ENCODE results near the gene GPNMB. TPM values are rescaled to one million over a fixed set of nuclear protein-coding genes. Genes with fewer than 3 reads are reported as not detected.

Gene GPNMB
- total and polyA plus RNA-seq, 10 of the 15 experiments (the other 5 are each of a cell fraction or from before 2014, with no cell fraction given): 5.9 to 22.3 (median 10.0) TPM

- TF ChIP-seq SMAD1 (IDR thresholded peaks at IDR 0.05; ENCODE audit: low read depth, partially characterized antibody): no peak
Measured at GRCh38 chr7:23254051-23254681, 7.6 kb downstream of the GPNMB start (continued).

DNA sequence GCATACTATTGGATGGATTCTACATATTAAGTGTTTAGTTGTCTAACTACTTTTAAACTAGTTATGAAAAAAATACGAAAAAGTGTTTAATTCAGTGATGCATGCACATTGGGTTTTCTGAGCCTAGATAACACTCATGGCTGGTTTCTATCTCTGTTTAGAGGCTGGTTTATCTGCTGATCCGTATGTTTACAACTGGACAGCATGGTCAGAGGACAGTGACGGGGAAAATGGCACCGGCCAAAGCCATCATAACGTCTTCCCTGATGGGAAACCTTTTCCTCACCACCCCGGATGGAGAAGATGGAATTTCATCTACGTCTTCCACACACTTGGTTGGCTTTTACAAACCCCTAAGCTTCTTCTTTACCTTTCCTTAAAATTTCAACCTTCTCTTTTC is 10.2 kb downstream of the GPNMB start:
- in situ Hi-C loops (cut with MboI) (no loop called here), intact Hi-C loops (cut with micrococcal nuclease; ENCODE audit: unreplicated experiment) (no loop called here)
- SMC1A ChIA-PET (ENCODE audit: uncharacterized antibody, unreplicated experiment): interaction anchor here (0.6 to 1.8 kb wide), 6 partner anchors 11 to 116 kb away, joined by 3 to 6 read pairs (median 3); no protein-coding TSS in a partner anchor
- 59% methylated on average over 7 of the region's 7 CpGs for WGBS (ENCODE audit: insufficient coverage, insufficient replicate concordance, low lambda C conversion rate, missing lambda C conversion rate)
- H3K4me2 ChIP-seq (ENCODE audit: control insufficient read depth, insufficient read depth): no peak overlapping the region
- no TSS peak for BruUV-seq (replicated peaks)
- CTCF ChIA-PET: interaction anchor here (1.6 to 9.5 kb wide), 3 partner anchors 15 to 72 kb away, joined by 7 to 68 read pairs (median 8); no protein-coding TSS in a partner anchor
- FAIRE-seq: no peak
- RAD21 ChIA-PET (ENCODE audit: unreplicated experiment): interaction anchor here (5.0 kb wide), 1 partner anchor 16 kb away, joined by 21 read pairs; no protein-coding TSS in a partner anchor
- H2AFZ ChIP-seq (ENCODE audit: control insufficient read depth, low read depth, low read length): no peak overlapping the region
- H3K79me2 ChIP-seq (ENCODE audit: control insufficient read depth, insufficient read depth, low read length): no peaks in the 10 kb centered on the region
- no peaks in the 10 kb centered on the region; the same call in 1 of the 3 replicates for H3K9me3 ChIP-seq (replicated peaks; ENCODE audit: control insufficient read depth, insufficient read depth, low read length)
- ATAC-seq: no peak
- H3K9ac ChIP-seq (ENCODE audit: control insufficient read depth, insufficient read depth, low read length): no peak overlapping the region
- no peaks in the 10 kb centered on the region for H4K20me1 ChIP-seq (ENCODE audit: control insufficient read depth, insufficient read depth)
- no peaks in the 10 kb centered on the region; a peak in 1 of 4 replicates for H3K27me3 ChIP-seq (replicated peaks in 1 of 2; ENCODE audit: control insufficient read depth in 2 of 2, insufficient read depth in 2 of 2, low read length in 1 of 2)
- DNase-seq (ENCODE audit: low read depth, low spot score): no peak
- POLR2A ChIA-PET: no interaction called here
- H3K27ac ChIP-seq (ENCODE audit: control insufficient read depth, insufficient read depth): no peak overlapping the region
- no peaks in the 10 kb centered on the region for H3K4me1 ChIP-seq (ENCODE audit: control insufficient read depth, insufficient read depth, low read length)
- no peak overlapping the region for H3K4me3 ChIP-seq
- no peaks in the 10 kb centered on the region for H3K36me3 ChIP-seq (ENCODE audit: control insufficient read depth in 2 of 2, insufficient read depth in 2 of 2, low read length in 1 of 2)
- no peak for TF ChIP-seq SMAD5 (IDR thresholded peaks at IDR 0.05; ENCODE audit: low read depth)
- TF ChIP-seq EGR1 (IDR thresholded peaks at IDR 0.05; ENCODE audit: borderline replicate concordance in 1 of 2, low read depth in 2 of 2, low read length in 2 of 2): no peak
- TF ChIP-seq, protein P1, sequence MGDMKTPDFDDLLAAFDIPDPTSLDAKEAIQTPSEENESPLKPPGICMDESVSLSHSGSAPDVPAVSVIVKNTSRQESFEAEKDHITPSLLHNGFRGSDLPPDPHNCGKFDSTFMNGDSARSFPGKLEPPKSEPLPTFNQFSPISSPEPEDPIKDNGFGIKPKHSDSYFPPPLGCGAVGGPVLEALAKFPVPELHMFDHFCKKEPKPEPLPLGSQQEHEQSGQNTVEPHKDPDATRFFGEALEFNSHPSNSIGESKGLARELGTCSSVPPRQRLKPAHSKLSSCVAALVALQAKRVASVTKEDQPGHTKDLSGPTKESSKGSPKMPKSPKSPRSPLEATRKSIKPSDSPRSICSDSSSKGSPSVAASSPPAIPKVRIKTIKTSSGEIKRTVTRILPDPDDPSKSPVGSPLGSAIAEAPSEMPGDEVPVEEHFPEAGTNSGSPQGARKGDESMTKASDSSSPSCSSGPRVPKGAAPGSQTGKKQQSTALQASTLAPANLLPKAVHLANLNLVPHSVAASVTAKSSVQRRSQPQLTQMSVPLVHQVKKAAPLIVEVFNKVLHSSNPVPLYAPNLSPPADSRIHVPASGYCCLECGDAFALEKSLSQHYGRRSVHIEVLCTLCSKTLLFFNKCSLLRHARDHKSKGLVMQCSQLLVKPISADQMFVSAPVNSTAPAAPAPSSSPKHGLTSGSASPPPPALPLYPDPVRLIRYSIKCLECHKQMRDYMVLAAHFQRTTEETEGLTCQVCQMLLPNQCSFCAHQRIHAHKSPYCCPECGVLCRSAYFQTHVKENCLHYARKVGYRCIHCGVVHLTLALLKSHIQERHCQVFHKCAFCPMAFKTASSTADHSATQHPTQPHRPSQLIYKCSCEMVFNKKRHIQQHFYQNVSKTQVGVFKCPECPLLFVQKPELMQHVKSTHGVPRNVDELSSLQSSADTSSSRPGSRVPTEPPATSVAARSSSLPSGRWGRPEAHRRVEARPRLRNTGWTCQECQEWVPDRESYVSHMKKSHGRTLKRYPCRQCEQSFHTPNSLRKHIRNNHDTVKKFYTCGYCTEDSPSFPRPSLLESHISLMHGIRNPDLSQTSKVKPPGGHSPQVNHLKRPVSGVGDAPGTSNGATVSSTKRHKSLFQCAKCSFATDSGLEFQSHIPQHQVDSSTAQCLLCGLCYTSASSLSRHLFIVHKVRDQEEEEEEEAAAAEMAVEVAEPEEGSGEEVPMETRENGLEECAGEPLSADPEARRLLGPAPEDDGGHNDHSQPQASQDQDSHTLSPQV (IDR thresholded peaks at IDR 0.05): no peak
- TF ChIP-seq PML (IDR thresholded peaks at IDR 0.05; ENCODE audit: low read length): no peak
- TF ChIP-seq, protein P2, sequence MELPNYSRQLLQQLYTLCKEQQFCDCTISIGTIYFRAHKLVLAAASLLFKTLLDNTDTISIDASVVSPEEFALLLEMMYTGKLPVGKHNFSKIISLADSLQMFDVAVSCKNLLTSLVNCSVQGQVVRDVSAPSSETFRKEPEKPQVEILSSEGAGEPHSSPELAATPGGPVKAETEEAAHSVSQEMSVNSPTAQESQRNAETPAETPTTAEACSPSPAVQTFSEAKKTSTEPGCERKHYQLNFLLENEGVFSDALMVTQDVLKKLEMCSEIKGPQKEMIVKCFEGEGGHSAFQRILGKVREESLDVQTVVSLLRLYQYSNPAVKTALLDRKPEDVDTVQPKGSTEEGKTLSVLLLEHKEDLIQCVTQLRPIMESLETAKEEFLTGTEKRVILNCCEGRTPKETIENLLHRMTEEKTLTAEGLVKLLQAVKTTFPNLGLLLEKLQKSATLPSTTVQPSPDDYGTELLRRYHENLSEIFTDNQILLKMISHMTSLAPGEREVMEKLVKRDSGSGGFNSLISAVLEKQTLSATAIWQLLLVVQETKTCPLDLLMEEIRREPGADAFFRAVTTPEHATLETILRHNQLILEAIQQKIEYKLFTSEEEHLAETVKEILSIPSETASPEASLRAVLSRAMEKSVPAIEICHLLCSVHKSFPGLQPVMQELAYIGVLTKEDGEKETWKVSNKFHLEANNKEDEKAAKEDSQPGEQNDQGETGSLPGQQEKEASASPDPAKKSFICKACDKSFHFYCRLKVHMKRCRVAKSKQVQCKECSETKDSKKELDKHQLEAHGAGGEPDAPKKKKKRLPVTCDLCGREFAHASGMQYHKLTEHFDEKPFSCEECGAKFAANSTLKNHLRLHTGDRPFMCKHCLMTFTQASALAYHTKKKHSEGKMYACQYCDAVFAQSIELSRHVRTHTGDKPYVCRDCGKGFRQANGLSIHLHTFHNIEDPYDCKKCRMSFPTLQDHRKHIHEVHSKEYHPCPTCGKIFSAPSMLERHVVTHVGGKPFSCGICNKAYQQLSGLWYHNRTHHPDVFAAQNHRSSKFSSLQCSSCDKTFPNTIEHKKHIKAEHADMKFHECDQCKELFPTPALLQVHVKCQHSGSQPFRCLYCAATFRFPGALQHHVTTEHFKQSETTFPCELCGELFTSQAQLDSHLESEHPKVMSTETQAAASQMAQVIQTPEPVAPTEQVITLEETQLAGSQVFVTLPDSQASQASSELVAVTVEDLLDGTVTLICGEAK (IDR thresholded peaks at IDR 0.05; ENCODE audit: borderline replicate concordance): no peak
- TF ChIP-seq, protein P3, sequence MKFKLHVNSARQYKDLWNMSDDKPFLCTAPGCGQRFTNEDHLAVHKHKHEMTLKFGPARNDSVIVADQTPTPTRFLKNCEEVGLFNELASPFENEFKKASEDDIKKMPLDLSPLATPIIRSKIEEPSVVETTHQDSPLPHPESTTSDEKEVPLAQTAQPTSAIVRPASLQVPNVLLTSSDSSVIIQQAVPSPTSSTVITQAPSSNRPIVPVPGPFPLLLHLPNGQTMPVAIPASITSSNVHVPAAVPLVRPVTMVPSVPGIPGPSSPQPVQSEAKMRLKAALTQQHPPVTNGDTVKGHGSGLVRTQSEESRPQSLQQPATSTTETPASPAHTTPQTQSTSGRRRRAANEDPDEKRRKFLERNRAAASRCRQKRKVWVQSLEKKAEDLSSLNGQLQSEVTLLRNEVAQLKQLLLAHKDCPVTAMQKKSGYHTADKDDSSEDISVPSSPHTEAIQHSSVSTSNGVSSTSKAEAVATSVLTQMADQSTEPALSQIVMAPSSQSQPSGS (IDR thresholded peaks at IDR 0.05; ENCODE audit: low read length): no peak
- no peak for TF ChIP-seq BCL3 (IDR thresholded peaks at IDR 0.05; ENCODE audit: borderline replicate concordance, insufficient read depth, low read depth, low read length, poor library complexity, severe bottlenecking)
- no peak for TF ChIP-seq PAX8 (IDR thresholded peaks at IDR 0.05)
- TF ChIP-seq NFXL1 (IDR thresholded peaks at IDR 0.05; ENCODE audit: borderline replicate concordance): no peak

All from GM12878 (cell line).